ENCODE data around the gene TNFRSF1B. TPM values are rescaled to one million over a fixed set of nuclear protein-coding genes. Genes with fewer than 3 reads are reported as not detected.
"Not testable (repeated sequence)": the region's sequence is repeated elsewhere in the genome, so short reads cannot be mapped to it uniquely, and the experiment has no call there.

The TNFRSF1B gene
- total RNA-seq, 1 donor from 2014 or later = 12.5 TPM

- not testable (repeated sequence) for DNase-seq
Observed at GRCh38 chr1:12222700-12223099, 55.9 kb downstream of the TNFRSF1B start.

DNA sequence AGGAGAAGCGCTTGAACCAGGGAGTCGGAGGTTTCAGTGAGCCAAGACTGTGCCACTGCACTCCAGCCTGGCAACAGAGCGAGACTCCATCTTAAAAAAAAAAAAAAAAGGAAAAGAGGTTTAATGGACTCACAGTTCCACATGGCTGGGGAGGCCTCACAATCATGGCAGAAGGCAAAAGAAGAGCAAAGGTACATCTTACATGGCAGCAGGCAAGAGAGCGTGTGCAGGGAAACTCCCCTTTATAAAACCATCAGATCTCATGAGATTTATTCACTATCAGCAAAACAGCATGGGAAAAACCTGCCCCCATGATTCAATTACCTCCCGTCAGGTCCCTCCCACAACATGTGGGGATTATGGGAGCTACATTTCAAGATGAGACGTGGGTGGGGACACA is 57.3 kb downstream of the TNFRSF1B start:
- not testable (repeated sequence) for DNase-seq

DNA sequence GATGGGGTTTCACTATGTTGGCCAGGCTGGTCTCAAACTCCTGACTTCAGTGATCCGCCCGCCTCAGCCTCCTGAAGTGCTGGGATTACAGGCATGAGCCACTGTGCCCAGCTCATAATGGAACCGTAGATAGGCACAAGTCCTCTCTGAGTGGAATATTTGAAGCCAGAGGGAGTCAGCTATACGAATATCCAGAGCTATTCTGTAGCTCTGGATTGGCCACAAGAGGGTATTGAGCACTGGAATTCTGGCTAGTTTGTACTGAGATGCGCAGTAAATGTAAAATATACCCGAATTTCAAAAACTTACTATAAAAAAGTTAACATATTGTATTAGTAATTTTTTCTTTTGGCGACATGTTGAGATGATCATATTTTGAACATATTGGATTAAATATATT is 62.2 kb downstream of the TNFRSF1B start:
- no peak for DNase-seq

GRCh38 chr1:12229386-12229834 is 62.6 kb downstream of the TNFRSF1B start:
- DNase-seq = no peak

- DNase-seq = peak; percentile 74
Observed at GRCh38 chr1:12229835-12230548, 63.2 kb downstream of the TNFRSF1B start, which contains the start of gene VPS13D. Gene VPS13D, plus strand, starts transcription at chr1:12230030. Its CDS starts 4,237 bp downstream, at chr1:12234267.

DNA sequence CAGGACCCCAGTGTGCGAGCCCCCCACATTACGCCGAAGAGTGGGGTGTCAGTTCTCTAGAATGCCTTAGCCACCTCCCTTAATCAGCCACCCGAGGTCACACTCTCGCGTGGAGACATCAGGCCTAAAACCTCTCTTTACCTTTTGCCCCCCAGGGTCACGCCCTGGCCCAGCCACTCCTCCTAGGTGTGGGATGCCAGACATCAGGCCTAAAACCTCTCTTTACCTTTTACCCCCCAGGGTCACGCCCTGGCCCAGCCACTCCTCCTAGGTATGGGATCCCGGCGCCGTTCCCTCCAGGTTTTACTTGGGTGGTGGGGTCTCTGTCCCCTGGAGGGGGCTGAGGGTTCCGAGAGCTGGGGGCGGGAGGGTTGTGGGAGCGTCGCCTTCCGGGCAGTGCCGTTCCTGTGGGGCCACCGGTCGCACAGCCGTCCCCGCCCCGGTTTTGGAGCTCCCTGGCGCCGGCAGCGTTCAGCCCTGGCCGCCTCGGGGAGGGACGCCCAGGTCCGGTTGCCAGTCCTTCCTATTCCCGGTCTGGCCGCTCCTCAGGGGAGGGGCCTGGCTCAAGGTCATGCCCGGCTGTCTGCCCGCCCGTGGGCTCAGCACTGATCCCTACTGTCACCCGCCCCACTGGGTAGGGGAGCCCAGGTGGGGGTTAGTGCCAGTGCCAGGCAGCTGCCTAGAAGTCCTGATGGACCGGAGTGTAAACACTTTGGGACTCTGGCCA is 63.9 kb downstream of the TNFRSF1B start:
- DNase-seq = no peak

GRCh38 chr1:12231276-12231595 is 64.4 kb downstream of the TNFRSF1B start:
- DNase-seq = no peak

DNA sequence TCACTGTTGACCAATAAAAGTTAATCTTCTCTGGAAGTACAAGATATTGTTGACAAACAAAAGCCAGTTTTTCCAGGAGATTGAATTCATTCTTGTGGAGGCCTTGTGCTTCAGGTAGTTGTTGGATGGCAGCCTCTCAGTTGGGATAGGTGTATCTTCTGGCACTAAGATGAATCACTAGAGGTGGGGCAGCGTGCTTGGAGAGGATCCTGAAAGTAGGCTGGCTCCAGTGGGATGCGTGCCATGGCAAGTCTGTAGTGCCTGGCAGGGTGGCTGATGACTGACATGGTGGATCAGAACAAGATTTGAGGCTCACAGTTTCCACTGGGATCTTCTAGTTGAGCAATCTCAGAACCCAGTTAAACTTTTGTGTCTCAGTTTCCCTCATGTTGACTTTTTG is 65.4 kb downstream of the TNFRSF1B start:
- DNase-seq = peak; percentile 15

DNA sequence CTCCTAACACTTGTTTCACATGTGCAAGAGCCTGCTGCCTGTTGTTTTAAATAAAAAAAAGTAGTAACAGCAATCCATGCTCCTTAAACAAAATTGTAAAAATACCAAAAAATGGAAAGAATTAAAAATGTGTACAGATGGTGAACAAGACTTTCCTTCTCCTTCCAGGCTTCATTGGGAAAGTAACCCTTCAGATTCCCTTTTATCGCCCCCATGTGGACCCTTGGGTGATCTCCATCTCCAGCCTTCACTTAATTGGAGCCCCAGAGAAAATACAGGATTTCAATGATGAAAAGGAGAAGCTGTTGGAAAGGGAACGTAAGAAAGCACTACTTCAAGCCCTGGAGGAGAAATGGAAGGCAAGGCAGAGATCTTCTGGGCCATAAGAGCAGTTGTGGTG is 77.3 kb downstream of the TNFRSF1B start:
- no peak for DNase-seq

DNA sequence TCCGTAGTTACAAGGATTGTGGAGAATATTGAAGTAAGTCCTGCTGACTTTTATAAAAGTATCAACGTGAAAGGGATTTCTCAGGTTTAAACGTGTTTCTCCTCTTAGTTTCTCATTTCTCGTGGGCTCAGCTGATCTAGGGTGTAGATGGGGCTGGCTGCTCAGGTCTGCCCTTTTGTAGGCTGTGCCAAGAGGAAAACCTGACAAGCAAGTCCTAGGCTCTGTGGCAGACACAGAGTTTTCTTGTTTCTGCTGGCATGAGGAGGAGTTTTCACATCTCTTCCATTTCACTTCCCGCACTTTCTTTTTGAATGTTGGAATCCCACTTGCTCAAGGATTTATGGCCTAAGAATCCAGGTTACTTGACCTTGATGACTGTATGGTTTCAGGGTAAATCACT is 77.8 kb downstream of the TNFRSF1B start:
- no peak for DNase-seq

- no peak for DNase-seq
Observed at GRCh38 chr1:12245116-12245515, 78.3 kb downstream of the TNFRSF1B start.

GRCh38 chr1:12245733-12246132 is 78.9 kb downstream of the TNFRSF1B start:
- no peak for DNase-seq

DNA sequence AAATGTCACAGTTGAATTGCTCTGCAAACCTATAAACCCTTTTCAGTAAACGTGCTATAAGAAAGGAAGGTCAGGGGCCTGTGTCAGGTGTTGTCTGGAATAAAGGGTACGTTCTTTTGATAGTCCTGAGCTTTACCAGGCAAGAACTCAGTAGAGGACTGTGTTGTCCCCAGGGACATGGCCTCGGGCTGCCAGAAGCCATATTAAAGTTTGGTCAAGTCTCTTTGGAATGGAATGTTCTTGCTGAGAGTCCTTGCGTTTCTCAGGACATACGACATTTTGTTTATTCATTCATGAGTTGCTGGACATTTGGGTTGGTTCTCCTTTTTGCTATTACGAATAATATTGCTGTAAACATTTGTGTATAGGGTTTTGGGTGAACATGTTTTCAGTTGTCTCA is 79.8 kb downstream of the TNFRSF1B start:
- no peak for DNase-seq

DNA sequence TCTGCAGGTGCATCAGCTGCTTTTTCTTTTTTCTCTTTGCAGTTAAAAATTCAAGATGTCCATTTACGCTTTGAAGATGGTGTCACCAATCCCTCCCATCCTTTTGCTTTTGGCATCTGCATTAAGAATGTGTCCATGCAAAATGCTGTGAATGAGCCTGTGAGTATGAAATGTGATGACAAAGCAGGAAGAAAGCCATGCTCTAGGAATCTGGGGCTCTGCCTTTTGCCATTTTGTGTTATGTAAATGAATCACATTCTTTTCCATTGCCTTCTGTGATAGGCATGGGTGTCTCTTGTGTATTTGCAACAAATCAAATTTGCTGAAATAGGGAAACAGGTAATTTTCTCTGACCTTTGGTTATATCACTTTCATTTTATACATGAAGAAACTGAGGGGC is 82.4 kb downstream of the TNFRSF1B start:
- no peak for DNase-seq

GRCh38 chr1:12249748-12250147 is 83.0 kb downstream of the TNFRSF1B start:
- DNase-seq = no peak

DNA sequence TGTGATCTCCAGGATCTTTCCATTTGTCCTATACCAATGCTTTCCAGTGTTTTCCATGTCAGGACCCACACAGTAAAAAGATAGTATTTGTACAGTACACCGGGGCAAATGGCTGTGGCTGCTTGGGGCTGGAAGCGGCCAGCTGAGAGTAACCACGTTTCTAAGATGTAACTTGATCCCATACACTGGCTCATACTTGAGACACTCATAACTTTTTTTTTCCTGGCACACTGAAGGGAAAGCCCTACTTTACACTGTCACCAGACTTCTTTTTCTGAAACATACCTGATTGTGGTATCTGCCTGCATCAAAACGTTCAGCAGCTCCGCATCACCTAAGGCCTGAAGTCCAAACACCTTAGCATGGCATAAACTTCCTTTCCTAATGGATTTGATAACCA is 84.7 kb downstream of the TNFRSF1B start:
- DNase-seq = no peak

DNA sequence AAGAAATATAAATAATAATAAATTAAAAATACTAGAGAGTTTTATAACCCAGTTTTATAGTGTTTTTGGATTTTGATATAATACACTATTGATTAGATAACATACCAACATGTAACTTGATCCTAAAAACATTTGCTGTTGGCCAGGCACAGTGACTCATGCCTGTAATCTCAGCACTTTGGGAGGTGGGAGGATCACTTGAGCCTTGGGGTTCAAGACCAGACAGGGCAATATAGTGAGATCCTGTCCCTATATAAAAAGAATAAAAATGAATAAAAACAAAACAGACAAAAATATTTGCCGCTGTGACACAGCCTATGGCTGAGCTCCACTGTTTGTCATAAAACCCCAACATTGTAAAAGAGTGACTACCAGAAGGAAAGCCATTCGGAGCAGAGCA is 89.1 kb downstream of the TNFRSF1B start:
- no peak for DNase-seq

DNA sequence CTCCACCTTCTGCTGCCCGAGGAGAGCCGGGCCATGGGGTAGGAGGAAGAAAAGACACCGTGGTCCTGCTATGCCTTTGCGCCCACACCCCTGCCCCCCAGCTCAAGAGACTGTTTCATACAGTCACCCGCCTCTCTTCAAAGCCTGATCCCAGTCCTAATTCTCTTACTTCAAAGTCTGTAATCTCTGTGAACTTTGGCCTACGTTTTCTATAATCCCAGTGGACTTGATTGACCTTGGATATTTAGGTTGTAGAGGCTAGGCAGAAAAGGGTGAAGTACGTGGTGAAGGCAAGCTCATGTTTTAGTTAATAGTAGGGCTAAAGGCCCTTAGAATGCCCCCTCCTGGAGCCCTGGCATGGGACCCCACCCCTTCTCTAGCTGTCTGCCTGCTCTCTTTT is 91.5 kb downstream of the TNFRSF1B start:
- DNase-seq = no peak

Small RNA genes lying within 50 kb of the gene (small RNA-seq; reads per million reads assigned to genes)
- not detected for gene MIR4632 (ENCODE audit: low replicate concordance)
- not detected for gene RF00156 (ENCODE audit: low replicate concordance)

Other genes with a start within 250 kb of the TNFRSF1B start
- gene KIAA2013, start 240.6 kb upstream of the TNFRSF1B start, total RNA-seq = 17.6 TPM
- gene PLOD1, start 232.3 kb upstream of the TNFRSF1B start, total RNA-seq = 72.6 TPM
- gene MFN2, start 186.5 kb upstream of the TNFRSF1B start, total RNA-seq = 30.7 TPM
- gene MIIP, start 147.5 kb upstream of the TNFRSF1B start, total RNA-seq = 10.7 TPM
- 0.10 TPM for gene TNFRSF8, start 103.7 kb upstream of the TNFRSF1B start, total RNA-seq
- gene VPS13D, start 63.0 kb downstream of the TNFRSF1B start, total RNA-seq = 63.3 TPM

Measured in skin of body (tissue), 3 donors.